ENCODE measurements around the gene CSPG5.

Gene CSPG5

DNA sequence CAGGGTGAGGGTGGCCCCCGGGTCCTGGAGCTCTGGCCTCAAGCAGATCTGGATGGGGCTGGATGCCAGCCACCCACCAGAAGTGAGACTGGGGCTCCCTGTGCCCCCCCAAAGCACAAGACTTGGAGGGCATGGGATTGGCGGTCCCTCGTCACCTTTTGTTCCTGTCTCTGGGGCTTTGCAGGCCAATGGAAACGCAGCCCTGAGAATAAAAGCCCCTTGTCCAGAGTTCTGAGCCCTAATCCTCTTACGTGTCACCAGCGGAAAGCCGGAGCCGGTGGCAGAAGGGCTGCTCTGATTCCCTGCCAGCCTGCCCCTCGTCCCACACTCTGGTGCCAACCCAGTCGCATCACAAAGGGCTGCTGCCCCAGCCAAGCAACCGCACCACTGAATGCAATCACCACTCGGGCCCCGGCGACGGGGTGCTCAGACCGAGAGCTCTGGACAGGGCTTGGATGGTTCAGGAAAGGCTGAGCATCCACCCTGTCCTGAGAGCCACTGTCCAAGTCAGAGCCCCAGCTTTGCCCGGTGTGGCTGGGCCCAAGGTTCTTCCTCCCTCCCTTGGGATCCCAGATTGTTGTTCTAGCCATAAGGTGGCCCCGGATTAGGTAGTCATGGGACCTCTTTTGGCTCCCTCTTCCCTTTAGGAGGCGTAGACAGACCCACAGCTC, 42.3 kb downstream of the CSPG5 start:
- no peak for DNase-seq

DNA sequence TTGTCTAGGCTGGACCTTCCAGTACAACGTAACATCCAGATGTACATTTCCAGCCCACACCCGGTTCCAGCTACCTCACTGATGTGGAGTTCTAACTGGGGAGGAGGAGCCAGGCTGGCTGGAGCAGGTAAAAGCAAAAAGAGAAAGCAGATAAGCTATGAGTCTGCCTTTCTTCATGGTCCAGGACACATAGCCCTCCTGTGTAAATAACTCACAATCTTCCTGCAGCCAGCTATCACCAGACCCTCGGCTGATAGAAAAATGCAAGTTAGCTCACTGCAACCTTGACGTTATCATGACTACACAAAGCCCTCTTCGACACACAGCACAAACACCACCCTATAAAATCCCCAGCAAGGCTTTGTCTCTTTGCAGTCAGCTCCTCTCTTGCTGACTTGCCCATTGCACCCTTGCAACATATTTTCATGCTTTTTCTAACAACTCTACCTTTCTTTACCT, 44.6 kb downstream of the CSPG5 start:
- no peak for DNase-seq

DNA sequence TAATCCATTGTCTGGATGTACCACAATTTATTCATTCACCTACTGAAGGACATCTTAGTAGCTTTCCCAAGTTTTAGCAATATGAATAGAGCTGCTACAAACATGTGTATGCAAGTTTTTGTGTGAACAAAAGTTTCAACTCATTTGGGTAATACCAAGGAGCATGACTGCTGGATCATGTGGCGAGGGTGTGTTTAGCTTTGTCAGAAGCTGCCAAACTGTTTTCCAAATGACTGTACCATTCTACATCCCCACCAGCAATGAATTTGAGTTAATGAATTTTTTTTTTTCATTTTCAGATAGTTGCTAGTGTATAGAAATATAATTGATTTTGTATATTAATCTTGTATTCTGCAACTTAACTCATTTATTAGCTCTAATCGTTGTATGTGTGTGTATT, 45.2 kb downstream of the CSPG5 start:
- no peak for DNase-seq

DNA sequence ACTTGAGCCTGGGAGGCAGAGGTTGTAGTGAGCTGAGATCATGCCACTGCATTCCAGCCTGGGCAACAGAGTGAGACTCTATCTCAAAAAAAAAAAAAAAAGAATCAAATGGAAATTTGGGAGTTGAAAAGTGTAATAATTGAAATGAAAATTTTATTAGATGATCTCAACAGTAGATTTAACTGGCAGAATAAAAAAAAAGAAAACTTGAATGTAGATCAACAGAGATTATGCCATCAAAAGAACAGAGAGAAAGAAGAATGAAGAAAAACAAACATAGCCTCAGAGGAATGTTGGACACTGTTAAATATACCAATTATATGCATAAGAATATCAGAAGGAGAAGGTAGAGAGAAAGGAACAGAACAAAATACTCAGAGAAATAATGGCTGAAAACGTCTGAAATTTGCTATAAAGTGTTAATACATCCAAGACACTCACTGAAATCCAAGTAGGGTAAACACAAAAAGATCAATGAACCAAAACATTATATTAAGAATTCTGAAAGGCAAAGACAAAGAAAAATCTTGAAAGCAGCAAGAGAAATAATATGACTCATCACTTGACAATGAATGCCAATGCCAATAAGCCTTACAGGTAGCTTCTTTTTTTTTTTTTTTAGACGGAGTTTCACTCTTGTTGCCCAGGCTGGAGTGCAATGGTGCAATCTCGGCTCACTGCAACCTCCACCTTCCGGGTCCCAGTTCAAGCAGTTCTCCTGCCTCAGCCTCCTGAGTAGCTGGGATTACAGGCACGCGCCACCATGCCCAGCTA, 50.5 kb downstream of the CSPG5 start:
- no peak for DNase-seq

DNA sequence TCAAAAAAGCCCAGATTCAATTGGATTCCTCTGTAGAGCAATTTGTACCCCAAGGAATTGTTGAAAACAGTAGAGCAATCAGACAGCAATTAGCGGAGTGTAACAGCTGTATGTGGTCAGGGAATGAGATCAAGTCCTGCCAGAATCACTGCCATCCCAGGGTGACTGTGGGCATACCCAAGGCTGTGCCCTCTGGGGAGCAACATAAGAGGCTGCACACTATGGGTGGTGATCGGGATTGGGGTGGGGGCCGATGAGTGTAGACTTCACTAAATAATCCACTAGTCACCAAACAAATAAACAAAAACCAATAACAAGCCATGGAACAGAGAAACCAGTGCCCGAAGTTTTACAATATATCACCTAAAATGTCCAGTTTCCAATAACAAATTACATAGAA, 53.0 kb downstream of the CSPG5 start:
- DNase-seq: no peak

DNA sequence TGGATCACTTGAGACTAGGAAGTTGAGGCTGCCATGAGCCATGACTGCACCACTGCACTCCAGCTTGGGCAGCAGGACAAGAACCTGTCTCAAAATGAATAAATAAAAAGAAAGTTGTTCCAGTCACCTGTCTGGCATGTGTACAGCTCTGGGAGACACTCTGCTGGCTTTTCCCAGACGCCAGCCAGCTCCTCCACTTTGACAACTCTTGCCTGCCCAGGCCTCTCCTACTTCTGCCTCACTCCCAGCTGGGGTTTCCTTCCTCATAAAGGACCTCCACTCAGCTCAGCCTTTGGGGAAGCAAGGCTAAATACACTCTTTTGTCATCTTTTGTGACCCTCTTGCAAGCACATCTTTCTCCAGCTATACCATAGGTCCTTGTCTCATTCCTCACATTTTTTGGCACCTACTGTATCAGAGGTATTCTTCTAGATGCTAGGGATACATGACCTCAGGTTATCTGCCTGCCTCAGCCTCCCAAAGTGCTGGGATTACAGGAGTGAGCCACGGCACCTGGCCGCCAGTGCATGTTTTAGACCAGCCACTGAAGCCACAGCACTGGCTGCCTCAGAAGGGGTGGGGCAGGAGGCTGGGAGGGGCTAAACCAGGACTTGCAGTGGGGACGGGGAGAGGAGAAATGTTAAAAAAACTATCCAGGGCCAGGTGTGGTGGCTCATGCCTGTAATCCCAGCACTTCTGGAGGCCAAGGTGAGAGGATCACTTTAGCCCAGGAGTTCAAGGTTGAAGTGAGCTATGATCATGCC, 55.2 kb downstream of the CSPG5 start:
- DNase-seq: no peak

DNA sequence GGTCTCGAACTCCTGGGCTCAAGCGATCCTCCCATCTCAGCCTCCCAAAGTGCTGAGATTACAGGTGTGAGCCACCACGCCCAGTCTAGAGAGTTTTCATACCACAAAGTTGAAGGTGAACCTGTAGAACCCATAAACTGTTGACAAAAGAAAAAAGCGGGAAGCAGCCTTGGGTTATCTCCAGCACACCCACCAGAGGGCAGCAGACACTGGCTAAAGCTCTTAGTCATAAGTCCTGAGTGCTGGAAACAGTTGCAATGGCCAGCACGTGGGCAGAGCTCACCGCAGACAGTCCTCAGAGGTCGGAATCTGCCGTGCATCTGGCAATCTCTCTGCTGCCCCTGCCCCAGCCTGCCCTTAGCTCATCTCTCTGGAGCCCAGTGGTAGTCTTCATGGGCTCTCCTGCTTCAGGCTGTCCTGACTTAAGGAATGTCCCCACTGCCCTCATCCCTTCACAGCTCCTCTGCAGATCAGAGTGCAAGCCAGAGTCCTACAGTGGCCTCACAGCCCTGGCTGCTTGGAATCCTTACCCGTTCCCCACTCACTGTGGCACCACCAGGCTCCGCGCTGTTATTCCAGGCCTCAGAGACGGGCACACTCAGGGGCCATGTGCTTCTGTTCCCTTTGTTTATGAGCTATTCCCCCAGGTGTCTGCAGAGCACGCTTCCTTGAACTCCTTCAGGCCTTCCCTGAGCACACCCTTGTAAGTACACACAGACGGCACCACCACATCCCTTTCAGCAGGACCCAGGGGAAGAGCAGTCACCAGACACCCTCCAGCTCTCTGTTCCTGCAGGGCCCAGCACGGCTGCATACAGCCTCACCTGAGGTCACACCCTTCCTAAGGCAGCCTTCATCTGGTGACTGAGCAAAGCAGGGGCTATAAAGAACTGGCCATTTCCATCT, 56.3 kb downstream of the CSPG5 start:
- DNase-seq: peak; percentile 83

DNA sequence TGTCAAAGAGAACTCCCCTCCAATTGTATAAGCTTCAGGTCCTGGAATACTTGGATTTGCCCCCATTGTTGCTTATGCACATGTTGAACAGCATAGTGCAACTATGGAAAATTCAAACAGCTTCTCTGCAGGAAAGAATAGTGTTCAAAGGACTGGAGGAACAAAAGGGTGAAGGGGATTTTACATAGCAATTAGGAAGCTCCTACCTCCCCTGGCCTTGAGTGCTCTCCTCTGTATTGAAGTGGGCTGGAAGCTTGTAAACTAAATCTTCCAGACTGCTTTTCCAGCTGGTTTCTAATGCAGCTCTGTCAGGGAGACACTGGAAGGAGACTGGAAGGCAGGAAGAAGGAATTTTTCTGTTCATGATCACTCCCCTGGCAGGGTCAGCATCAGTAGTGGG, 57.9 kb downstream of the CSPG5 start:
- no peak for DNase-seq

DNA sequence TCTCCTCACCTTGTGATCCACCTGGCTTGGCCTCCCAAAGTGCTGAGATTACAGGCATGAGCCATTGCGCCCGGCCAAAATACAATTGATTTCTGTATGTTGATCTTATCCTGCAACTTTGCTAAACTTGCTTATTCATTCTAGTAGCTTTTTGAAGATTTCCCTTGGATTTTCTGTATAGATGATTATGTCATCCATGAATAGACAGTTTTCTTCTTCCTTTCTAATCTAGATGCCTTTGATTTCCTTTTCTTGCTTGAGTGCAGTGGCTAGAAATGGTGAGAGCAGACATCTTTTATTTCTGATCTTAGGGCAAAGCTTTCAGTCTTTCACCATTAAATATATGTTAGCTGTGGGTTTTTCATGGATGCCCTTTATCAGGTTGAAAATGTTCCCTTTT, 60.7 kb downstream of the CSPG5 start:
- DNase-seq: no peak

DNA sequence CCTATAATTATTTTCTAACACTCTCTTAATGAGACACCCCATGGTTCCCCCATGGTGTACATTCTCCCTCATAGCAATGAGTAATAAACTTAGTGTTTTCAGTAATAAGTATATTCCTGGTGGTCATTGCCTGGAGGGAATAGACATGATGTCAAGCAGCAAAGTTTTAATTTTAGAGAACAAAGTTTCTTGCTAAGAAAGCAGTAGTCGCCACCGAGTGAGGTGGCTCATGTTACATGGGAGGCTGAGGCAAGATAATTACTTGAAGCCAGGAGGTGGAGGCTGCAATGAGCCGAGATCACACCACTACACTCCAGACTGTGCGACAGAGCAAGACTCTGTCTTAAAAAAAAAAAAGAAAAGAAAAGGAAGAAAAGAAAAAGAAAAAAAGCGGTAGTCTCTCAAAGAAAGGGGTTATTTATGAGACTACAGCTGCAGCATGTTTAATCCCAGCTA, 62.8 kb downstream of the CSPG5 start:
- DNase-seq: no peak

DNA sequence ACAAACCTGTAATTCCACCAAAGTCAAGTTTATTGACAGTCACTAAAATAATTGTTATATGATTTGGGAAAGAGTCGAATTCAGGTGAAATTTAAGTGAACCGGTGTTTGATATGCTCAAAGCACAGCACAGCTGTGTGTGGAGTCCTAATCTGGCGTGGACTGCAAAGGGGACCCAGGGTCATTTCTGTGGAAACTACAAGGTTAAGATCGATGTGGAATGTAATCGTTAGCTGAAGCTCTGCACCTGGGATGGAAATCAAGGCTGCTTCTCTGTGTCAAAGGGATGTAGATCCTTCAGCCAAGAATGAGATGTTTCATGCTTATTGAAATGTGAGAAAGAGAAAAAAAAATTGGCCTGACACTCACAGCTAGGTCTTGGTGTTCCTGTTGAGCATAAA, 63.6 kb downstream of the CSPG5 start:
- no peak for DNase-seq

DNA sequence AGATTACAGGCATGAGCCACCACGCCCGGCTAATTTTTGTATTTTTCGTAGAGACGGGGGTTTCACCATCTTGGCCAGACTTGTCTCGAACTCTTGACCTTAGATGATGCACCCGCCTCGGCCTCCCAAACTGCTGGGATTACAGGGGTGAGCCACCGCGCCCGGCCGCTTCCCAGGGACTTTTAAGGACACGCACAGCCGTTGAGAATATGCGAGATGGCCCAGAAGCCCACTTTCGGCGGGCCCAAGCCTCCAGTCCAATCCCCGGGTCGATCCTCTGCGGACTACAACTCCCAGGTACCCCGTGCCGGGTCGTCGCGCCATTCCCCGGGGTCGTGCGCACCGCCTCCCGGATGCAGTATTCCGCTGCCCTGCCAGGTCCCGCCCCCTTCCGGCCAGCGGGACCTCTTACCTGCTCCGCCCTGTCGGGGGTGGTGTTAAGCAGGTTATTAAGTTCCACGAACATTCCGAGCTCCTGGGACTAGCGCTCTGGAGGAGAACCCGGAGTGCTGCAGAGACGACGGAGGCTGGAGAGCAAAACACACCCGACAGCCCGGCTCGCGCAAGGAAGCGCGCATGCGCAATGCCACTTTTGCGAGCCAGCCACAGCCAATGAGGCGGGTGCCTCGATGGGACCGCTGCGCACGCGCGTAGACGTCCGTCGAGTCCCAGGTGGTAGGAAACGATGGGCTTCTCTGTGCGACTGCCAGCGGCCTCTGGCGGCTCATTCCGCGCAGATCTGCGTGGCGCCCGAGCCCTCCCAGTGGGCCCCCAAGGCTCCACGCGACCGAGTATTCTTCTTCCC, 65.3 kb downstream of the CSPG5 start, which contains the start of gene ELP6:
Gene ELP6 (minus strand): TSS at position 588 of the 805 bp plus-strand sequence. CDS start 122 bp downstream, at position 466.
- DNase-seq: peak; percentile 99

DNA sequence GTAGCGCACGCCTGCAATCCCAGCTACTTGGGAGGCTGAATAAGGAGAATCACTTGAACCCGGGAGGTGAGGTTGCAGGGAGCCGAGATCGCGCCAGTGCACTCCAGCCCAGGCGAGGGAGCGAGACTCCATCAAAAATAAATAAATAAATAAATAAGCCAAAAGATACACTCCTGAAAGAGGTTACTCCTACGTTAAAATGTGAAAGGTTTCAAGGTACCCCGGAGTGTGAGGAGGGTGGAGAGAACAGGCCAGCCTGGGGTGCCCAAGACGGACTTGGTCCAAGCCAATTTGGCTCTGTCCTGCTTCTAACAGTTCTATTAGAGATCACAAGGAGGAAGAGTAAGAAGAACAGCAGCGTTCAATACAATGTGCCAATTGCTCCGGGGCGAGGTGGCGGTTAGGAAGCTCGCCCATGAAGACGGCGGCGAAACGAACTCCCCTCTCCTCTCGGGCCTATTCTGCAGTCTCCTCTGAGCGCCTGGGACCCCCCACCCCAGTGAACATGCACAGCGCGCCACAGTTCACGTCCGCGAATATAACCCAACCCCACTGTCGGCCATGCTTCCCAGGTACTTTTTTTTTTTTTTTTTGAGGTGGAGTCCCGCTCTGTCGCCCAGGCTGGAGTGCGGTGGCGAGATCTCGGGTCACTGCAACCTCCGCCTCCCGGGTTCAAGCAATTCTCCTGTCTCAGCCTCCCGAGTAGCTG, 66.1 kb downstream of the CSPG5 start:
- peak; percentile 64 for DNase-seq
